Neuron (in vitro differentiated cells): ENCODE measurements around the gene RIBC2.

ENCODE experiments used
- H2AFZ ChIP-seq: one replicate; pipeline ENCODE4 v1.6.1; 2013; ENCODE audit warnings: low read depth, mild to moderate bottlenecking, inconsistent platforms, low read length, moderate library complexity
- H3K27me3 ChIP-seq: one replicate; pipeline ENCODE4 v1.6.1; 2013; ENCODE audit warnings: low read length; ENCODE audit not compliant: insufficient read depth
- H3K36me3 ChIP-seq: one replicate; pipeline ENCODE4 v1.6.1; 2013; ENCODE audit warnings: low read length; ENCODE audit not compliant: insufficient read depth
- H3K4me1 ChIP-seq: one replicate; pipeline ENCODE4 v1.6.1; 2013; ENCODE audit warnings: low read length; ENCODE audit not compliant: insufficient read depth
- H3K4me3 ChIP-seq: 2 replicates; pipeline ENCODE4 v1.5.1; 2013; ENCODE audit warnings: mild to moderate bottlenecking, low read length, moderate library complexity
- H3K9me3 ChIP-seq: one replicate; pipeline ENCODE4 v1.6.1; 2013; ENCODE audit warnings: low read length

Gene RIBC2

GRCh38 chr22:45418056-45418769 lies 4.7 kb downstream of the RIBC2 start:
- no peak overlapping the region for H3K4me3 ChIP-seq

GRCh38 chr22:45418770-45419138 lies 5.3 kb downstream of the RIBC2 start:
- no peaks in the 10 kb centered on the region for H3K36me3 ChIP-seq
- no peak overlapping the region for H2AFZ ChIP-seq
- H3K27me3 ChIP-seq = peaks cover 4% of the 10 kb centered on the region
- H3K9me3 ChIP-seq = no peaks in the 10 kb centered on the region
- H3K4me1 ChIP-seq = no peaks in the 10 kb centered on the region
- H3K4me3 ChIP-seq = no peak overlapping the region

More at GRCh38 chr22:45418056-45418769, 4.7 kb downstream of the RIBC2 start:
- Histone ChIP-seq H3K27me3 (peaks cover 10% of the 10 kb centered on the region), H2AFZ (no peak overlapping the region), H3K9me3 (peaks cover 3% of the 10 kb centered on the region), H3K36me3 (no peaks in the 10 kb centered on the region), H3K4me1 (no peaks in the 10 kb centered on the region)

- H3K36me3 ChIP-seq = no peaks in the 10 kb centered on the region
- H3K27me3 ChIP-seq = no peaks in the 10 kb centered on the region
- no peaks in the 10 kb centered on the region for H3K4me1 ChIP-seq
- no peaks in the 10 kb centered on the region for H3K9me3 ChIP-seq
- H3K4me3 ChIP-seq = no peak overlapping the region
- H2AFZ ChIP-seq = no peak overlapping the region
Observed at GRCh38 chr22:45420011-45420410, 6.5 kb downstream of the RIBC2 start.

GRCh38 chr22:45420539-45420938 lies 7.0 kb downstream of the RIBC2 start:
- no peak overlapping the region for H2AFZ ChIP-seq
- H3K9me3 ChIP-seq = no peaks in the 10 kb centered on the region
- H3K4me3 ChIP-seq = no peak overlapping the region
- H3K27me3 ChIP-seq = no peaks in the 10 kb centered on the region
- H3K36me3 ChIP-seq = no peaks in the 10 kb centered on the region
- H3K4me1 ChIP-seq = no peaks in the 10 kb centered on the region

- Histone ChIP-seq H2AFZ (no peak overlapping the region), H3K4me1 (no peaks in the 10 kb centered on the region), H3K9me3 (no peaks in the 10 kb centered on the region), H3K36me3 (no peaks in the 10 kb centered on the region), H3K4me3 (no peak overlapping the region), H3K27me3 (no peaks in the 10 kb centered on the region)
Observed at GRCh38 chr22:45421349-45422055, 8.0 kb downstream of the RIBC2 start.

GRCh38 chr22:45422237-45422983 lies 8.9 kb downstream of the RIBC2 start:
- no peak overlapping the region for H2AFZ ChIP-seq
- no peaks in the 10 kb centered on the region for H3K36me3 ChIP-seq
- H3K4me1 ChIP-seq = no peaks in the 10 kb centered on the region
- no peak overlapping the region for H3K4me3 ChIP-seq
- H3K9me3 ChIP-seq = no peaks in the 10 kb centered on the region
- H3K27me3 ChIP-seq = no peaks in the 10 kb centered on the region

- Histone ChIP-seq H3K9me3 (no peaks in the 10 kb centered on the region), H2AFZ (no peak overlapping the region), H3K36me3 (no peaks in the 10 kb centered on the region), H3K4me3 (no peak overlapping the region), H3K27me3 (peaks cover 4% of the 10 kb centered on the region), H3K4me1 (no peaks in the 10 kb centered on the region)
Observed at GRCh38 chr22:45423524-45423923, 10.0 kb downstream of the RIBC2 start.

GRCh38 chr22:45424241-45424731 lies 10.8 kb downstream of the RIBC2 start:
- Histone ChIP-seq H3K4me1 (no peaks in the 10 kb centered on the region), H3K9me3 (no peaks in the 10 kb centered on the region), H3K36me3 (no peaks in the 10 kb centered on the region), H3K4me3 (no peak overlapping the region), H2AFZ (no peak overlapping the region), H3K27me3 (peaks cover 4% of the 10 kb centered on the region)

- Histone ChIP-seq H3K36me3 (no peaks in the 10 kb centered on the region), H3K4me3 (no peak overlapping the region), H3K9me3 (no peaks in the 10 kb centered on the region), H3K4me1 (no peaks in the 10 kb centered on the region), H2AFZ (no peak overlapping the region), H3K27me3 (peaks cover 8% of the 10 kb centered on the region)
Observed at GRCh38 chr22:45425101-45425500, 11.6 kb downstream of the RIBC2 start.

- Histone ChIP-seq H3K4me1 (no peaks in the 10 kb centered on the region), H3K9me3 (no peaks in the 10 kb centered on the region), H3K27me3 (peaks cover 8% of the 10 kb centered on the region), H3K36me3 (no peaks in the 10 kb centered on the region), H3K4me3 (no peak overlapping the region), H2AFZ (no peak overlapping the region)
Observed at GRCh38 chr22:45425531-45426265, 12.2 kb downstream of the RIBC2 start.

- H3K36me3 ChIP-seq = no peaks in the 10 kb centered on the region
- no peak overlapping the region for H2AFZ ChIP-seq
- no peaks in the 10 kb centered on the region for H3K4me1 ChIP-seq
- peaks cover 8% of the 10 kb centered on the region for H3K27me3 ChIP-seq
- no peak overlapping the region for H3K4me3 ChIP-seq
- H3K9me3 ChIP-seq = no peaks in the 10 kb centered on the region
Observed at GRCh38 chr22:45426387-45426786, 12.9 kb downstream of the RIBC2 start.

- Histone ChIP-seq H3K9me3 (no peaks in the 10 kb centered on the region), H3K4me3 (no peak overlapping the region), H2AFZ (no peak overlapping the region), H3K27me3 (peaks cover 8% of the 10 kb centered on the region), H3K4me1 (no peaks in the 10 kb centered on the region), H3K36me3 (no peaks in the 10 kb centered on the region)
Observed at GRCh38 chr22:45427114-45427513, 13.6 kb downstream of the RIBC2 start.
